HG03025 (cell line): Measurements from ENCODE around the gene WEE2.
"Not testable (repeated sequence)": the region's sequence is repeated elsewhere in the genome, so short reads cannot be mapped to it uniquely, and the experiment has no call there.

Experiments
- ATAC-seq: cut with Tn5 transposase; IDR thresholded peaks from one replicate; pipeline ENCODE4 v1.9.1; 2021; ENCODE audit warnings: mild to moderate bottlenecking, moderate library complexity; ENCODE audit not compliant: unreplicated experiment, low FRiP score

WEE2 gene

GRCh38 chr7:141689072-141689825 is 18.9 kb upstream of the WEE2 start:
- not testable (repeated sequence) for ATAC-seq

GRCh38 chr7:141691540-141691939 is 16.6 kb upstream of the WEE2 start:
- no peak for ATAC-seq

- ATAC-seq, result no peak
These were observed 16.2 kb upstream of the WEE2 start for GRCh38 chr7:141691961-141692360.

GRCh38 chr7:141693082-141693481 is 15.1 kb upstream of the WEE2 start:
- no peak for ATAC-seq

GRCh38 chr7:141695803-141696289 is 12.3 kb upstream of the WEE2 start:
- no peak for ATAC-seq

GRCh38 chr7:141696348-141696747 is 11.8 kb upstream of the WEE2 start:
- no peak for ATAC-seq

GRCh38 chr7:141697211-141697871 is 10.8 kb upstream of the WEE2 start:
- no peak for ATAC-seq

- ATAC-seq, result no peak
These were observed 9.7 kb upstream of the WEE2 start for GRCh38 chr7:141698247-141699015.

GRCh38 chr7:141699860-141700259 is 8.3 kb upstream of the WEE2 start:
- no peak for ATAC-seq

- ATAC-seq, result no peak
These were observed 7.8 kb upstream of the WEE2 start for GRCh38 chr7:141700296-141700847.

GRCh38 chr7:141700848-141701371 is 7.2 kb upstream of the WEE2 start:
- ATAC-seq, result no peak

GRCh38 chr7:141701489-141702046 is 6.6 kb upstream of the WEE2 start:
- ATAC-seq, result peak; percentile 87

GRCh38 chr7:141702047-141702567 is 6.0 kb upstream of the WEE2 start, which contains the start of gene DENND11:
TSS of gene DENND11 (minus strand) at chr7:141702166. CDS start at chr7:141702153, 13 bp downstream.
- peak; percentile 80 for ATAC-seq

GRCh38 chr7:141702892-141703291 is 5.3 kb upstream of the WEE2 start:
- ATAC-seq, result no peak

GRCh38 chr7:141704112-141704511 is 4.0 kb upstream of the WEE2 start:
- ATAC-seq, result no peak

- ATAC-seq, result no peak
These were observed 3.4 kb upstream of the WEE2 start for GRCh38 chr7:141704741-141705140.

- ATAC-seq, result no peak
These were observed 1.7 kb upstream of the WEE2 start for GRCh38 chr7:141706239-141707064.

- no peak for ATAC-seq
These were observed 1.2 kb downstream of the WEE2 start for GRCh38 chr7:141709318-141709717.

- ATAC-seq, result no peak
These were observed 1.6 kb downstream of the WEE2 start for GRCh38 chr7:141709749-141710148.
